ENCODE measurements around the gene ST8SIA6. TPM values are rescaled to one million over a fixed set of nuclear protein-coding genes. Genes with fewer than 3 reads are reported as not detected.

Gene ST8SIA6
- total RNA-seq, 1 experiment from 2014 or later = 1.3 TPM

DNA sequence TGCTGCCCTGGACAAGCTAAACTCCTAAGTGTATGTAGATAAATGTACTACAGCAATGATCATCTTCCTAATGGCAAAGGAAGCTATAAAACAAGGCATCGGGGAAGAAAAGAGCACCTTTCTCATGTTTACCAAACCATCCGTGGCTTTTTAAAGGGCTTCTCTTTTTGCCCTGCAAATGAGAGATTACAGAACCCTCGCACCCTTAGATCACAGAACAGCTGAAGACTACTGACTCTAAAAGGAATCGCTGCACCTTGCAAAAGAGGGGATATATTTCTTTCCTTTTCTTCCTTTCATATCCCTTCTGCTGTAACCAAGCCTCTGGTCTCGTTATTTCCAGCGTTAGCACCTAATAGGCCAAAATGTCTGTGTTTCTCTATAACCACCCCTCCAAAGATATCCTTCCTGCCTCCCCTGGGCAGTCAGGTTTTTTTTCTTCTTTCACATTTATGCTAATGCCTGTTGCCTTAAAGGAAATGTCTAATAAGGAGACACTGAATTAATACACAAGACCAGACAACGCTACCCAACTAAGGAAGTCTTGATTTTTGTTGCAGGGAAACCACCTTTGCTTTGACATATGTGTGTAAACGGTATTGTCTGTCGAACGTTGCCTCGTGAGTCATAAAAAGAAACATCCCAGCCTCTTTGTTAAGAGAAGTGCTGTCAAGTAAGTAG is 10.5 kb downstream of the ST8SIA6 start:
- Histone ChIP-seq H3K4me1 (ENCODE audit: control insufficient read depth in 1 of 2, insufficient read depth in 2 of 2, low read length in 2 of 2) (no peaks in the 10 kb centered on the region; a peak in 1 of 4 replicates), H4K20me1 (ENCODE audit: insufficient read depth) (no peaks in the 10 kb centered on the region), H3K27ac (ENCODE audit: low read depth, low read length) (no peak overlapping the region), H2AFZ (ENCODE audit: low read depth, low read length, poor library complexity, severe bottlenecking) (no peak overlapping the region), H3K4me3 (replicated peaks in 1 of 2; ENCODE audit: low read depth in 1 of 2, low read length in 2 of 2) (no peak overlapping the region), H3K27me3 (ENCODE audit: insufficient read depth, low read length) (no peaks in the 10 kb centered on the region), H3K36me3 (ENCODE audit: control insufficient read depth in 1 of 2, insufficient read depth in 2 of 2, low read length in 2 of 2) (no peaks in the 10 kb centered on the region), H3K9me2 (ENCODE audit: insufficient read depth) (no peaks in the 10 kb centered on the region), H3K9ac (ENCODE audit: low read length) (no peak overlapping the region), H3K79me2 (ENCODE audit: insufficient read depth, low read length) (no peaks in the 10 kb centered on the region), H3K9me3 (ENCODE audit: control insufficient read depth in 1 of 2, insufficient read depth in 1 of 2, low read depth in 1 of 2, low read length in 2 of 2) (no peaks in the 10 kb centered on the region), H3K4me2 (ENCODE audit: low read length) (no peak overlapping the region)
- TF ChIP-seq FOSL1 (IDR thresholded peaks at IDR 0.05; ENCODE audit: low read depth) (no peak), SIN3A (IDR thresholded peaks at IDR 0.05; ENCODE audit: low read depth) (no peak), ZNF274 (IDR thresholded peaks at IDR 0.05; ENCODE audit: low read depth, low read length) (no peak), EZH2phosphoT487 (IDR thresholded peaks at IDR 0.05; ENCODE audit: borderline replicate concordance) (no peak), SRF (IDR thresholded peaks at IDR 0.05; ENCODE audit: low read depth) (no peak), CBX3 (IDR thresholded peaks at IDR 0.05; ENCODE audit: low read depth) (no peak), SP1 (IDR thresholded peaks at IDR 0.05; ENCODE audit: low read depth) (no peak), YY1 (IDR thresholded peaks at IDR 0.05; ENCODE audit: extremely low read depth, insufficient replicate concordance, low read depth, low read length) (no peak), EZH2 (IDR thresholded peaks at IDR 0.05) (no peak), JUND (IDR thresholded peaks at IDR 0.05) (no peak)
- TF ChIP-seq, protein P1, sequence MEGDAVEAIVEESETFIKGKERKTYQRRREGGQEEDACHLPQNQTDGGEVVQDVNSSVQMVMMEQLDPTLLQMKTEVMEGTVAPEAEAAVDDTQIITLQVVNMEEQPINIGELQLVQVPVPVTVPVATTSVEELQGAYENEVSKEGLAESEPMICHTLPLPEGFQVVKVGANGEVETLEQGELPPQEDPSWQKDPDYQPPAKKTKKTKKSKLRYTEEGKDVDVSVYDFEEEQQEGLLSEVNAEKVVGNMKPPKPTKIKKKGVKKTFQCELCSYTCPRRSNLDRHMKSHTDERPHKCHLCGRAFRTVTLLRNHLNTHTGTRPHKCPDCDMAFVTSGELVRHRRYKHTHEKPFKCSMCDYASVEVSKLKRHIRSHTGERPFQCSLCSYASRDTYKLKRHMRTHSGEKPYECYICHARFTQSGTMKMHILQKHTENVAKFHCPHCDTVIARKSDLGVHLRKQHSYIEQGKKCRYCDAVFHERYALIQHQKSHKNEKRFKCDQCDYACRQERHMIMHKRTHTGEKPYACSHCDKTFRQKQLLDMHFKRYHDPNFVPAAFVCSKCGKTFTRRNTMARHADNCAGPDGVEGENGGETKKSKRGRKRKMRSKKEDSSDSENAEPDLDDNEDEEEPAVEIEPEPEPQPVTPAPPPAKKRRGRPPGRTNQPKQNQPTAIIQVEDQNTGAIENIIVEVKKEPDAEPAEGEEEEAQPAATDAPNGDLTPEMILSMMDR (IDR thresholded peaks at IDR 0.05 in 2 of 3, conservative IDR thresholded peaks at IDR 0.05 in 1 of 3; ENCODE audit: borderline replicate concordance in 1 of 3, insufficient read depth in 1 of 3, low read depth in 2 of 3, low read length in 2 of 3) = no peak
- ChIA-PET RAD21 (ENCODE audit: low non-redundant PET in 1 of 2, low total read pairs in 2 of 2, uncharacterized antibody in 2 of 2, unreplicated experiment in 2 of 2) (no interaction called here), CTCF (no interaction called here), POLR2A (no interaction called here)
- ATAC-seq (no peak), DNase-seq (ENCODE audit: low read depth, low spot score) (no peak)
- no TSS peak for BruUV-seq (replicated peaks)
- intact Hi-C loops (cut with micrococcal nuclease) = no loop called here

Data from HCT116 (cell line).